Nephron progenitor cell (in vitro differentiated cells): ENCODE results near the gene GANC.
A peak's percentile ranks its signal among the peaks of the same experiment; 100 is the strongest.

Experiments
- DNase-seq: peaks from one replicate; pipeline ENCODE4 v3.0.0; 2021
- H3K27ac Mint-ChIP-seq: 2 replicates; pipeline ENCODE4 v1.8.0; 2021; ENCODE audit warnings: mild to moderate bottlenecking, moderate library complexity, mixed read lengths
- H3K27me3 Mint-ChIP-seq: 2 replicates; pipeline ENCODE4 v1.8.0; 2021; ENCODE audit warnings: mild to moderate bottlenecking, low read depth, mixed read lengths; ENCODE audit not compliant: poor library complexity
- H3K36me3 Mint-ChIP-seq: 2 replicates; pipeline ENCODE4 v1.8.0; 2021; ENCODE audit warnings: low read depth, mixed read lengths
- H3K4me1 Mint-ChIP-seq: 2 replicates; pipeline ENCODE4 v1.8.0; 2021; ENCODE audit warnings: mixed read lengths
- H3K4me3 Mint-ChIP-seq: 2 replicates; pipeline ENCODE4 v1.8.0; 2021; ENCODE audit warnings: mild to moderate bottlenecking, moderate library complexity, mixed read lengths
- H3K9me3 Mint-ChIP-seq: 2 replicates; pipeline ENCODE4 v1.8.0; 2021; ENCODE audit warnings: mild to moderate bottlenecking, moderate library complexity, mixed read lengths
- CTCF ChIP-seq: fragments of 200-600 bp; sonication (generic); IDR thresholded peaks from 2 replicates; pipeline ENCODE4 v1.5.0; 2021; ENCODE audit warnings: antibody characterized with exemption

The GANC gene

DNA sequence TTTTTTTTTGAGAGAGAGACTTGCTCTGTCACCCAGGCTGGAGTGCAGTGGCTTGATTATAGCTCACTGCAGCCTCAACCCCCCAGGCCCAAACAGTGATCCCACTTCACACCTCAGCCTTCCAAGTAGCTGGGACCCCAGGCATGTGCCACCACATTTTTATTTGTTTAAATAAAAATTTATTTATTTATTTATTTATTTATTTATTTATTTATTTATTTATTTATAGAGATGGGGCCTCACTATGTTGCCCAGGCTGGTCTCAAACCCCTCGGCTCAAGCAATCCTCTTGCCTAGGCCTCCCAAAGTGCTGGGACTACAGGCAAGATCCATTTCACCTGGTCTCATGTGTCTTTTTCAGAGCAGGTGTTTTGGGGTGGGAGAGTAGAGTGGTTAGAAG is 101.8 kb downstream of the GANC start:
- peaks cover 11% of the 10 kb centered on the region for H3K4me1 Mint-ChIP-seq
- no peak for TF ChIP-seq CTCF
- peaks cover 46% of the 10 kb centered on the region for H3K9me3 Mint-ChIP-seq
- DNase-seq, result no peak
- peaks cover 53% of the 10 kb centered on the region for H3K27me3 Mint-ChIP-seq
- no peak overlapping the region for H3K27ac Mint-ChIP-seq
- H3K36me3 Mint-ChIP-seq, result peaks cover 7% of the 10 kb centered on the region
- H3K4me3 Mint-ChIP-seq, result no peak overlapping the region

GRCh38 chr15:42375252-42375651 is 102.3 kb downstream of the GANC start:
- Mint-ChIP-seq H3K27ac (no peak overlapping the region), H3K27me3 (peaks cover 51% of the 10 kb centered on the region), H3K4me1 (peaks cover 11% of the 10 kb centered on the region), H3K9me3 (peaks cover 42% of the 10 kb centered on the region), H3K36me3 (peaks cover 4% of the 10 kb centered on the region), H3K4me3 (no peak overlapping the region)
- DNase-seq, result no peak
- no peak for TF ChIP-seq CTCF

DNA sequence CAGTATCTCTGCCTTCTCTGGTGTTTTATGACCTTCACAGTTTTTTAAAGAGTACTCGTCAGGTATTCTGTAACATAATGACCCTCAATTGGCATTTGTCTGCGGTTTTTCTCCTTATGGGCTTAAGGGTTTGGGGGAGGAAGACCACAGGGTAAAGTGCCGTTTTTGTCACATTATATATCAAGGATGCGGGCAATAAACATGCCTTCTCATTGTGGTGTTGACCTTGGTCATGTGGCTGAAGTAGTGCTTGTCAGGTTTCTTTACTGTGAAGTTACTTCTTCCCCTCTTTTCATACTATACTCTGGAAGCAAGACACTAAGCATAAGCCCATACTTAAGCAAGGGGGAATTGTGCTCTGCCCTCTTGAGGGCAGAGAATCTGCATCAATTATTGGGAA is 102.9 kb downstream of the GANC start:
- TF ChIP-seq CTCF, result no peak
- Mint-ChIP-seq H3K36me3 (no peaks in the 10 kb centered on the region), H3K27ac (no peak overlapping the region), H3K4me3 (no peak overlapping the region), H3K4me1 (peaks cover 11% of the 10 kb centered on the region), H3K9me3 (peaks cover 35% of the 10 kb centered on the region), H3K27me3 (peaks cover 50% of the 10 kb centered on the region)
- no peak for DNase-seq

- peaks cover 11% of the 10 kb centered on the region for H3K4me1 Mint-ChIP-seq
- no peak overlapping the region for H3K4me3 Mint-ChIP-seq
- H3K27ac Mint-ChIP-seq, result no peak overlapping the region
- peaks cover 50% of the 10 kb centered on the region for H3K27me3 Mint-ChIP-seq
- H3K9me3 Mint-ChIP-seq, result peaks cover 29% of the 10 kb centered on the region
- no peaks in the 10 kb centered on the region for H3K36me3 Mint-ChIP-seq
- DNase-seq, result no peak
- no peak for TF ChIP-seq CTCF
These were observed 105.0 kb downstream of the GANC start for GRCh38 chr15:42378011-42378410.

- no peak overlapping the region for H3K4me3 Mint-ChIP-seq
- H3K36me3 Mint-ChIP-seq, result no peaks in the 10 kb centered on the region
- peaks cover 66% of the 10 kb centered on the region for H3K27me3 Mint-ChIP-seq
- no peak for DNase-seq
- H3K9me3 Mint-ChIP-seq, result peaks cover under 1% of the 10 kb centered on the region
- H3K4me1 Mint-ChIP-seq, result peaks cover 12% of the 10 kb centered on the region
- H3K27ac Mint-ChIP-seq, result no peak overlapping the region
- TF ChIP-seq CTCF, result no peak
These were observed 111.6 kb downstream of the GANC start for GRCh38 chr15:42384597-42384996.

GRCh38 chr15:42385206-42385979 is 112.4 kb downstream of the GANC start:
- Mint-ChIP-seq H3K36me3 (no peaks in the 10 kb centered on the region), H3K27ac (no peak overlapping the region), H3K4me3 (peak overlapping the region; percentile 12), H3K9me3 (no peaks in the 10 kb centered on the region), H3K27me3 (peaks cover 71% of the 10 kb centered on the region), H3K4me1 (peaks cover 12% of the 10 kb centered on the region)
- TF ChIP-seq CTCF, result peak; percentile 70
- peak; percentile 54 for DNase-seq
